ENCODE measurements around the gene SMIM20. TPM values are rescaled to one million over a fixed set of nuclear protein-coding genes. Genes with fewer than 3 reads are reported as not detected.

The SMIM20 gene
- total and polyA plus RNA-seq, 2 of the 4 experiments (the other 2 are of a cell fraction) = 13.6 to 23.1 TPM

GRCh38 chr4:25927361-25928195, 13.6 kb downstream of the SMIM20 start:
- no peak overlapping the region for H3K14ac ChIP-seq (replicated peaks; ENCODE audit: low read depth, low read length)
- TF ChIP-seq USF2 (IDR thresholded peaks at IDR 0.05; ENCODE audit: low read depth, low read length) = no peak
- no peak for TF ChIP-seq CEBPB (IDR thresholded peaks at IDR 0.05; ENCODE audit: low read depth, low read length)
- no peak for TF ChIP-seq POLR2A (IDR thresholded peaks at IDR 0.05; ENCODE audit: low read depth, low read length)
- TF ChIP-seq MXI1 (IDR thresholded peaks at IDR 0.05; ENCODE audit: borderline replicate concordance, low read depth, low read length) = no peak
- no peak for TF ChIP-seq FOS (IDR thresholded peaks at IDR 0.05; ENCODE audit: low read depth, low read length)
- TF ChIP-seq SMC3 (IDR thresholded peaks at IDR 0.05; ENCODE audit: low read depth, low read length) = no peak
- H3K27ac ChIP-seq (ENCODE audit: insufficient read depth, low read length) = no peak overlapping the region
- no peak overlapping the region for H3K4me3 ChIP-seq (ENCODE audit: insufficient read depth, low read depth, low read length)
- peaks cover 4% of the 10 kb centered on the region for H3K4me1 ChIP-seq (ENCODE audit: control insufficient read depth, insufficient read depth, low read length)
- H2BK15ac ChIP-seq (ENCODE audit: low read depth, low read length) = no peak overlapping the region
- H3K9ac ChIP-seq (ENCODE audit: low read depth, low read length) = no peak overlapping the region
- H3K18ac ChIP-seq (ENCODE audit: low read depth, low read length) = no peak overlapping the region
- no peak overlapping the region for H4K5ac ChIP-seq (ENCODE audit: low read depth, low read length)
- peaks cover 3 to 11% of the 10 kb centered on the region in 2 experiments; a peak in 3 of 4 replicates for H3K79me1 ChIP-seq (ENCODE audit: low read depth in 1 of 2, low read length in 2 of 2)
- DNase-seq (no peak), ATAC-seq (ENCODE audit: low read depth) (no peak)
- BruUV-seq (replicated peaks) = no TSS peak
- peaks cover 2% of the 10 kb centered on the region; the same call in 1 of the 2 replicates for H3K36me3 ChIP-seq (ENCODE audit: control insufficient read depth, insufficient read depth, low read length)
- no peak overlapping the region for H3K4ac ChIP-seq (ENCODE audit: low read depth, low read length)
- in situ Hi-C loops (cut with MboI; ENCODE audit: low sequenced_read_pairs) (no loop called here), intact Hi-C loops (cut with micrococcal nuclease) (loop anchor here (5.0 to 10.0 kb wide), 2 partner anchors 395 to 487 kb away; partner anchors contain the start of gene RBPJ), dilution Hi-C loops (cut with HindIII; ENCODE audit: low sequenced_read_pairs, unreplicated experiment) (no loop called here)
- H2AK9ac ChIP-seq (replicated peaks; ENCODE audit: low read depth, low read length, poor library complexity) = no peak overlapping the region
- H2AFZ ChIP-seq (replicated peaks; ENCODE audit: low read length, poor library complexity) = no peak overlapping the region
- no peaks in the 10 kb centered on the region for H3K9me3 ChIP-seq (ENCODE audit: control insufficient read depth, insufficient read depth, low read length)
- H3K9me1 ChIP-seq (ENCODE audit: insufficient read depth, low read length) = no peaks in the 10 kb centered on the region; the same call in 1 of the 2 replicates
- ChIA-PET CTCF (interaction anchor here (1.1 kb wide), 1 partner anchor 60 kb away, joined by 4 read pairs; no protein-coding TSS in a partner anchor), POLR2A (ENCODE audit: unreplicated experiment) (no interaction called here)
- no peak overlapping the region for H2BK120ac ChIP-seq (ENCODE audit: low read depth, low read length)
- no peak overlapping the region for H3K56ac ChIP-seq (ENCODE audit: extremely low read depth, insufficient read depth, low read length)
- H2AK5ac ChIP-seq (ENCODE audit: low read depth, low read length) = no peak overlapping the region
- 100% methylated on average over 2 of the region's 10 CpGs; no CpG with 5 or more reads in 1 of the 2 experiments for WGBS, 2 experiments (ENCODE audit: extremely low coverage in 2 of 2, insufficient read length in 1 of 2)
- H4K8ac ChIP-seq (ENCODE audit: low read depth in 2 of 2, low read length in 2 of 2) = no peak overlapping the region
- H3K23ac ChIP-seq (ENCODE audit: low read depth, low read length) = no peak overlapping the region
- H4K20me1 ChIP-seq (ENCODE audit: insufficient read depth, low read length) = no peaks in the 10 kb centered on the region
- no peak overlapping the region for H2BK20ac ChIP-seq (ENCODE audit: low read depth, low read length)
- H4K91ac ChIP-seq (ENCODE audit: insufficient read depth, low read depth, low read length) = no peak overlapping the region
- no peaks in the 10 kb centered on the region for H3K27me3 ChIP-seq (ENCODE audit: control insufficient read depth, insufficient read depth, low read length)
- H2BK5ac ChIP-seq (ENCODE audit: low read depth, low read length, poor library complexity, severe bottlenecking) = no peak overlapping the region
- no peak overlapping the region for H3K4me2 ChIP-seq (ENCODE audit: low read depth, low read length)

Data from IMR-90 (cell line).